HUES6 (cell line): ENCODE measurements around the gene NR2E1.

Source experiments
- H3K27ac ChIP-seq: 2 replicates; pipeline ENCODE4 v1.7.0; 2013; ENCODE audit warnings: low read depth, mild to moderate bottlenecking, low read length, inconsistent platforms
- H3K27me3 ChIP-seq: 2 replicates; pipeline ENCODE4 v1.6.1; 2013; ENCODE audit warnings: low read length; ENCODE audit not compliant: control insufficient read depth, insufficient read depth
- H3K36me3 ChIP-seq: 2 replicates; pipeline ENCODE4 v1.6.1; 2013; ENCODE audit warnings: low read length; ENCODE audit not compliant: control insufficient read depth, insufficient read depth
- H3K4me1 ChIP-seq: 2 replicates; pipeline ENCODE4 v1.6.1; 2013; ENCODE audit warnings: low read length; ENCODE audit not compliant: control insufficient read depth, insufficient read depth
- H3K4me3 ChIP-seq: 2 replicates; pipeline ENCODE4 v1.5.1; 2013; ENCODE audit warnings: low read depth, low read length
- H3K9ac ChIP-seq: one replicate; pipeline ENCODE4 v1.6.1; 2013; ENCODE audit warnings: mild to moderate bottlenecking, low read length
- H3K9me3 ChIP-seq: 2 replicates; pipeline ENCODE4 v1.6.1; 2013; ENCODE audit warnings: low read depth, low read length; ENCODE audit not compliant: control insufficient read depth, insufficient read depth

The NR2E1 gene

DNA sequence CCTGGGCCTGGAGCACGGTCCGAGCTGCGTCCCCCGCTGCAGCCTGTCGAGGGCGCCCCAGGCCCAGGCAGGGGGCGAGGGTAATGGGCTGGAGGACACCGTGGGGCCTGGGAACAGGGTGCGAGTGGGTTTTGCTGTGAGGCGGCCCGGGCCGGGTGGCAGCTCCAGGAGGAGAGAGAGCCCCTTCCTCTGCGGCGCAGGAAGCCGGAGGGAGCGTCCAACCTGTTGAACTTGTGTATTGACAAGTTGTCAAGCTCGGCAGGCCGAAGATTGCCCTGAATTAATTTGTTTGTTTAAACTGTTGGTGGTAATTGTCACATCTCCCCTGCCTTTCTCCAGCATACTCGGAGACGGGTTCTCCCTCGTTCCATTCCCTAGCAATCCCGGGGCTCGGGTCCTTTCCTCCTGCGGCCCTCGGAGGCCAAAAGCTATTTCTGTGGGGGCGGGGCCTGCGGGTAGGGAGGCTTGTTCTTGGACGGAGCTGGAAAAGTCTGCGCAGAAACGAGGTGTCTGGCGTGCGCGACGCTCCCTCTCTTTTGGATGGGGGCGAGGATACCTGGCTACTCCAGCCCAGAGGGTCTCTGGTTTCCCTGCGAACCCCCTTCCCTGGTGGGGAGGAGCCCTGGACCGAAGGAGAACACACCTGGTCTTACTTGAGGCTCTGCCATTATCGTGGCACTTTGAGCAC is 9.9 kb downstream of the NR2E1 start:
- peaks cover 41% of the 10 kb centered on the region for H3K4me1 ChIP-seq
- H3K4me3 ChIP-seq: peak overlapping the region; percentile 48
- peaks cover 100% of the 10 kb centered on the region for H3K27me3 ChIP-seq
- H3K36me3 ChIP-seq: no peaks in the 10 kb centered on the region
- no peak overlapping the region for H3K27ac ChIP-seq
- H3K9ac ChIP-seq: no peak overlapping the region
- H3K9me3 ChIP-seq: no peaks in the 10 kb centered on the region

DNA sequence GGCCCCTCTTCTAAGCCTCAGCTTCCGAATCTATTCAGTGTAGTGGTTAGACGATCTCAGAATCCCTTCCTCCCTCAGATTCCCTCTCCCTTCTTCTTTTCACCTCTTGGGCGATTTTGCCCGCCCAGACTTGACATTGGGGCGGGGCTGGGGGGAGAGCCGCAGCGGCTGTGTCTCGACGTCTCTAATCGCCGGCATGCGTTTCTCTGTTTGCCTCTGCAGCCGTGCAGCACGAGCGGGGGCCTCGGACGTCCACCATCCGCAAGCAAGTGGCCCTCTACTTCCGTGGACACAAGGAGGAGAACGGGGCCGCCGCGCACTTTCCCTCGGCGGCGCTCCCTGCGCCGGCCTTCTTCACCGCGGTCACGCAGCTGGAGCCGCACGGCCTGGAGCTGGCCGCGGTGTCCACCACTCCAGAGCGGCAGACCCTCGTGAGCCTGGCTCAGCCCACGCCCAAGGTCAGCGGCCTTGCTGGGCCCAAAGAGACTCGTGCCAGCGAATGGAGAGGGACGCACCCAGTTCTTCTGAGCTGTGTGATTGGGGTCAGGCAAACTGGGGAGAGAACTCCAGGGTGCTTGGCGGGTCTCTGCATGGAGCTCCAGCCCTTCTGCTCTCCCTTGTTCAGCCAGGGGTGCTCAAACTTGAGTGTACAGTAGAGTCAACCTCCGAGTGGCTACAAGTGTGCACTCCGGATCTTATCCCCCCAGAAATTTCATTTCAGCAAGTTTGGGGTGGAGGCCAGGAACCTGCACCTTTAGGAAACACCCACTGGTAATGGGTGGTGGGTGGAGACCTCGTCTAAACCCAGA is 10.7 kb downstream of the NR2E1 start:
- Histone ChIP-seq H3K9ac (no peak overlapping the region), H3K4me3 (peak overlapping the region; percentile 48), H3K27me3 (peaks cover 100% of the 10 kb centered on the region), H3K9me3 (no peaks in the 10 kb centered on the region), H3K27ac (no peak overlapping the region), H3K36me3 (no peaks in the 10 kb centered on the region), H3K4me1 (peaks cover 36% of the 10 kb centered on the region)

DNA sequence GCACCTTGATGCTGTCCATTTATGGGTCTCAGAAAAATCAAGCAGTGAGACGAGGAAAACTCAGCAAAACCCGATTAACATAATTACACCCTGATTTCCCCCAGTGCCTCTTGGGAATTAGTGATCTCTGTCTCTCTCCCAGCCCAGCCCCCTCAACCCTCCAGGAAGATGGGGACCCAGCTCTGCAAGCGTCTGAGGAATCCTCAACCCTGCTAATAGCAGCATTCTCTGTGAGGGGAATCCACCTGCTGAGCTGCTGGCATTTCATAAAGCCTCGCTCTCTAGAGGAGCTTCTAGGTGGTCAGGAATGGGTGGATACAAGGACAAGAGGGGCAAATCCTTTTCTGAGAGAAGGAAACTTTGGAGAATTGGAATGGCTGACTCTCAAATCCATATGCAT is 13.9 kb downstream of the NR2E1 start:
- no peak overlapping the region for H3K4me3 ChIP-seq
- H3K36me3 ChIP-seq: no peaks in the 10 kb centered on the region
- H3K27me3 ChIP-seq: peaks cover 81% of the 10 kb centered on the region

DNA sequence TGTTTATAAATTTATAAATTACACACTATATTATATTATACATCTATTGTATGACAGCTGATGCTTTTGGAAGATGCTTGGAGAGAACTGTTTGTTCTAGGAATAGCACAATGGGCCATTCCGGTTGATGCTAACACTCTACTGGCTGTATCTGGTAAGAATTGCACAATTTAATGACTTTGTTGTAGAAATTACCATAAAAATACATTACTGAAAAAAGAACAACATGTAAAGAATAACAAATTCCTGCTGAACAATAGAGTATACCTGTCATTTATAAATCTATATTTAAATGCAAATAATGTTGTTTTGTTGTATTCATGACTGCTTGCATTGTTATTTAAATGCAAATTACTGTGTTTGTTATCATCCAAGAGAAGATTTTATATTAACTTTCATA is 14.4 kb downstream of the NR2E1 start:
- Histone ChIP-seq H3K4me3 (no peak overlapping the region), H3K36me3 (no peaks in the 10 kb centered on the region), H3K27ac (no peak overlapping the region), H3K9me3 (no peaks in the 10 kb centered on the region), H3K4me1 (peaks cover 26% of the 10 kb centered on the region), H3K9ac (no peak overlapping the region), H3K27me3 (peaks cover 80% of the 10 kb centered on the region)

More for the DNA sequence above, 13.9 kb downstream of the NR2E1 start:
- H3K9me3 ChIP-seq: no peaks in the 10 kb centered on the region
- peaks cover 29% of the 10 kb centered on the region for H3K4me1 ChIP-seq
- no peak overlapping the region for H3K27ac ChIP-seq
- H3K9ac ChIP-seq: no peak overlapping the region

DNA sequence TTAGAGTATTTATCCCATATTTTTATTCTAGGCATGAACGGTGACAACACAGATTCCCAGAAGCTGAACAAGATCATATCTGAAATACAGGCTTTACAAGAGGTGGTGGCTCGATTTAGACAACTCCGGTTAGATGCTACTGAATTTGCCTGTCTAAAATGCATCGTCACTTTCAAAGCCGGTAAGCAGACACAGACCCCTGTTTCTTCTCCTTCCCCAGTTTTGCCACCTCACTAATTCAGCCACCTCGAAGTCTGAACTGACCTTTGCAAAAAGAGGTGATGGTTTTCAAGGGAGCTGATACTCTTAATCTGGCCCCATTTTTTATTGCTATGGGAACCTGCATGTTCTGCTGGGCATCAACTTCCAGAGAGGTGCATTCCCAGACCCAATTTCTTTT is 15.0 kb downstream of the NR2E1 start:
- no peaks in the 10 kb centered on the region for H3K9me3 ChIP-seq
- no peak overlapping the region for H3K4me3 ChIP-seq
- no peak overlapping the region for H3K9ac ChIP-seq
- H3K4me1 ChIP-seq: peaks cover 23% of the 10 kb centered on the region
- H3K27me3 ChIP-seq: peaks cover 80% of the 10 kb centered on the region
- no peak overlapping the region for H3K27ac ChIP-seq
- H3K36me3 ChIP-seq: no peaks in the 10 kb centered on the region

DNA sequence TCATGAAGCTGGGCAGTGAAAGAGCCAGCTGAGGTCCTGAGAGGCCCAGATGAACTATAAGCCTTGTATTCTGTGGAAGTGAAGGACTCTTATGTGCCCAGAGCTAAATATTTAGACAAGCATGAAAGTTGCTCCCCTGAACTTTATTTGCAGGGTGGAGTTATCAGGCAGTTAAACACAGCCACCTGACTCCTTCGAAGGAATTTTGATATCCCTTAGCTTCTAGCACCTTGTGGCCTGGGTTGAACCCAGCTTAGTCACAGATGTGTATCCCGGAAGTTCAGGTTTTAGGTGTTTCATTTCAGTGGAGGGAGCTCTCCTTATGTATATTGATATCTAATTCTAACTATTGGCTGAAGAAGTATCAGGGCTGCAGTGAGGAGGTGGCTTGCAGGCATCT is 20.4 kb downstream of the NR2E1 start:
- Histone ChIP-seq H3K9ac (no peak overlapping the region), H3K27me3 (peaks cover 66% of the 10 kb centered on the region), H3K4me1 (no peaks in the 10 kb centered on the region), H3K36me3 (no peaks in the 10 kb centered on the region), H3K9me3 (no peaks in the 10 kb centered on the region), H3K4me3 (no peak overlapping the region), H3K27ac (no peak overlapping the region)

DNA sequence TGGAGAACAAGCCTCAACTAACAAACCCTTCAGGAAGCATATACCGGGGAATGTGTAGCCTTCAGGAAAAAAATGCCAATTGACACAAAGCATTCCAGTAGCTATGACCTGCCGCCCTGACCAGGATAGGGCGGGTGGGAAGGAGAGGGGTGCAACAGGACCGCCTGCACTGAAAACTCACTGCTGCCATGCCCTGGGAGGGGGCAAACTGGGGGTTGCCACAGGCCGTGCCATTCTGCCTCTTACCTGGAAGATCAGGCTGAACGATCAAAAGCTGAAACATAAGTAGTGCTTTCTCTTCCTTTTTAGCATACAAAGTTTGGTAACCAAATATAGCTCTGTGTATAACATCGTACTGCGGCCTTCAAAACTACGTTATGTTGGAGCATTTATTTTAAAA is 21.7 kb downstream of the NR2E1 start:
- no peaks in the 10 kb centered on the region for H3K9me3 ChIP-seq
- H3K27me3 ChIP-seq: peaks cover 58% of the 10 kb centered on the region
- H3K9ac ChIP-seq: no peak overlapping the region
- H3K4me1 ChIP-seq: no peaks in the 10 kb centered on the region
- no peak overlapping the region for H3K4me3 ChIP-seq
- H3K27ac ChIP-seq: no peak overlapping the region
- H3K36me3 ChIP-seq: no peaks in the 10 kb centered on the region

DNA sequence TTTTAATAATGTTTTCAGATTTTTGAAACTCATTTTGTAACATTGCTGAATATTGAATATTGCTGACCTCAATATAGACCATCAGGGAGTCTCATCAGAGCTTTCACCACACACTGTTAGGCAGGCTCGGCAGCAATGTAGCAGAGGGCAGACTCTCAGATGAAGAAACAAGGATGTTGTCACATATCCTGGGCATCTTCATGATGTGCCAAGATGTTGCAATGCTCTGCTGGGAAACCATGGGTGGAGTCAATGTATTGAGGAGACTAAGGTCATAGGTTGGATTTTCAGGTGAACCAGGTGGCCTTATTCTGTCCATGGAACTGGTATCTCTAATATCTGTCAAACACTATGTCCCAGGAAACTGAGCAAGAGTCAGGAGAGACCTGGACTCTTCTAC is 27.3 kb downstream of the NR2E1 start:
- Histone ChIP-seq H3K27me3 (peaks cover 18% of the 10 kb centered on the region), H3K36me3 (no peaks in the 10 kb centered on the region), H3K4me3 (no peak overlapping the region), H3K4me1 (no peaks in the 10 kb centered on the region), H3K9me3 (no peaks in the 10 kb centered on the region), H3K9ac (no peak overlapping the region), H3K27ac (no peak overlapping the region)

DNA sequence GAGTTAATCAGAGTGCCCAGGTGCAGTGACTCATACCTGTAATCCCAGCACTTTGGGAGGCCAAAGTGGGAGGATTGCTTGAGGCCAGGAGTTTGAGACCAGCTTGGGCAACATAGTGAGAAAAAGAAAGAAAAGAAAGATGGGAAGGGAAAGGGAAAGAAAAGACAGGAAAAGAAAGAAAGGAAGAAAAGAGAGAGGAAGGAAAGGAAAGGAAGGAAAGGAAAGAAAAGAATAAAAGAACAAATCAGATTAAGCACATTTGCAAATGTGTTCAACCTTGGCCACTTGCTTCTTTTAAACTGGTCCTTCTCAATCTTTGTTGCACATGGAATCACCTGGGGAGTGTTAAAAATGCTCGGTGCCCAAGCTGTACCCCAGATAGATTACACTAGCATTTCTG is 28.0 kb downstream of the NR2E1 start:
- H3K4me1 ChIP-seq: no peaks in the 10 kb centered on the region
- H3K9me3 ChIP-seq: no peaks in the 10 kb centered on the region
- no peak overlapping the region for H3K27ac ChIP-seq
- H3K27me3 ChIP-seq: peaks cover 13% of the 10 kb centered on the region; the same call in 1 of the 2 replicates
- H3K36me3 ChIP-seq: no peaks in the 10 kb centered on the region
- no peak overlapping the region for H3K9ac ChIP-seq
- H3K4me3 ChIP-seq: no peak overlapping the region

DNA sequence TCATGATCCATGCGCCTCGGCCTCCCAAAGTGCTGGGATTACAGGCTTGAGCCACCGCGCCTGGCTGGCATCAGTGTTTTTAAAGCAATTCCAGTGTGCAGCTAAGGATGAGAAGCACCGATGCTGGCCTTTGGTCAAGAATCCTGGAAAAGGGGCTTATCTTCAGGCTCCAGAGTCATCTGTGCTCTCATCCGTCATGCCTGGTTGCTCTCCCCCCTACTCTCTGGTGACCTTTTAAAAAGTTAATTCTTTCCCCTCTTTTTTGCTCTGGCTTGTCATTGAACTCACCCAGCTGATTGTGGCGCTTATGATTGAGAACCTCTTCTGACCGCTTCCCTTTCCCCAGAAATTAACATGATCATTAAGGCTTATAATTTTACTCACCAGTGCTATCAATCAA is 28.7 kb downstream of the NR2E1 start:
- Histone ChIP-seq H3K27ac (no peak overlapping the region), H3K4me3 (no peak overlapping the region), H3K4me1 (no peaks in the 10 kb centered on the region), H3K9me3 (no peaks in the 10 kb centered on the region), H3K9ac (no peak overlapping the region), H3K27me3 (peaks cover 7% of the 10 kb centered on the region; the same call in 1 of the 2 replicates), H3K36me3 (no peaks in the 10 kb centered on the region)

DNA sequence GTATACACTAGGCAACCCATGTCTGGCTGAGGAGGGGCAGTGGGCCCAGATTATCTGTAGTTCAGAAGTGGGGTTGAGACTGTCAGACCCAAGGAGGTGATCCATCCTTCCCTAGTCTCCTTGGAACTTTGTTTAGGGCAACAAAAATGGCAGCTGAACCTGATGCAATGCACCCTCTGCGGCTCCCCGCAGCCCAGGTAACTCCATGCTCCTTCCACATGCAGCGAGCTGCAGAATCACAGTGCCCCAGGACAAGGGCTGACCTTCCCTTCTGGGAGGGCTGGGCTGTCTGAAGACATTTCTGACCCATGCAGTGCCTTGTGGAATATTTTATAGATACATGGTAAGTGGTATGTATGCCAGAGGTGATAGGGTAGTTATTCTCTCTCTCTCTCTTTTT is 29.4 kb downstream of the NR2E1 start:
- no peaks in the 10 kb centered on the region for H3K36me3 ChIP-seq
- H3K9ac ChIP-seq: no peak overlapping the region
- no peak overlapping the region for H3K27ac ChIP-seq
- no peaks in the 10 kb centered on the region for H3K9me3 ChIP-seq
- H3K4me3 ChIP-seq: no peak overlapping the region
- no peaks in the 10 kb centered on the region for H3K4me1 ChIP-seq
- H3K27me3 ChIP-seq: peaks cover 2% of the 10 kb centered on the region; the same call in 1 of the 2 replicates
